HCT116 (cell line): ENCODE measurements around the gene USP54. TPM values are rescaled to one million over a fixed set of nuclear protein-coding genes. Genes with fewer than 3 reads are reported as not detected.

Source experiments
- ATAC-seq: fragments of 200-7000 bp; cut with Tn5 transposase; 2 replicates; pipeline ENCODE4 v1.9.1; 2020; ENCODE audit warnings: mild to moderate bottlenecking, moderate library complexity
- BruUV-seq: library from RNA; stranded (reverse); fragments of 400-500 nt; replicated peaks from 2 replicates; lab custom pipeline; 2021; lab: Mats Ljungman, UMichigan
- CTCF ChIA-PET: fragments of 300-600 bp; sonication (Branson Sonifier 250); formaldehyde crosslinking; loops from one replicate; lab custom pipeline; 2021; ENCODE audit warnings: antibody characterized with exemption; lab: Charles Lee
- POLR2A ChIA-PET: fragments of 300-600, 350-600 bp; sonication (Branson Sonifier 250); formaldehyde crosslinking; loops from one replicate; lab custom pipeline; 2021; ENCODE audit warnings: antibody characterized with exemption; lab: Charles Lee
- RAD21 ChIA-PET, 2 experiments: fragments of 300-600 bp; sonication (Branson Sonifier 250); formaldehyde crosslinking; loops; one replicate each; lab custom pipeline; 2023; ENCODE audit warnings: low total read pairs in 2 of 2; ENCODE audit not compliant: uncharacterized antibody in 2 of 2, unreplicated experiment in 2 of 2, low non-redundant PET in 1 of 2; lab: Charles Lee
- DNase-seq: peaks from one replicate; pipeline ENCODE4 v3.0.0-alpha.2; 2010; ENCODE audit warnings: low read depth, low spot score
- H2AFZ ChIP-seq: fragments of 200-600 bp; shearing (Covaris generic), sonication (generic); 2 replicates; pipeline ENCODE4 v1.6.1; 2017; ENCODE audit warnings: low read depth, mixed run types, mixed read lengths, antibody characterized with exemption, low read length; ENCODE audit not compliant: poor library complexity, severe bottlenecking
- H3K27ac ChIP-seq: 2 replicates; pipeline ENCODE4 v1.5.1; 2012; ENCODE audit warnings: low read depth, low read length
- H3K27me3 ChIP-seq: fragments of 200-600 bp; sonication (generic); 2 replicates; pipeline ENCODE4 v1.6.1; 2016; ENCODE audit warnings: mixed run types, low read length, mixed read lengths; ENCODE audit not compliant: insufficient read depth
- H3K36me3 ChIP-seq, 2 experiments: fragments of 200-500 bp in 1 of 2; fragments of 200-600 bp in 1 of 2; sonication (Bioruptor generic) in 1 of 2; sonication (generic) in 1 of 2; 2 replicates each; pipeline versions ENCODE4 v1.5.1 to v1.6.1; 2014 to 2016; ENCODE audit warnings: low read length in 2 of 2, inconsistent platforms in 1 of 2, mixed read lengths in 1 of 2, mixed run types in 1 of 2; ENCODE audit not compliant: insufficient read depth in 2 of 2, control insufficient read depth in 1 of 2
- H3K4me1 ChIP-seq, 2 experiments: fragments of 200-600 bp in 1 of 2; sonication (generic) in 1 of 2; 2 replicates each; pipeline versions ENCODE4 v1.5.1 to v1.6.1; 2012 to 2017; ENCODE audit warnings: low read length in 2 of 2, inconsistent platforms in 1 of 2, mild to moderate bottlenecking in 1 of 2, mixed read lengths in 1 of 2, mixed run types in 1 of 2, moderate library complexity in 1 of 2; ENCODE audit not compliant: insufficient read depth in 2 of 2, control insufficient read depth in 1 of 2
- H3K4me2 ChIP-seq: fragments of 200-600 bp; sonication (generic); 2 replicates; pipeline ENCODE4 v1.6.1; 2017; ENCODE audit warnings: mixed run types, low read length, mixed read lengths
- H3K4me3 ChIP-seq, 2 experiments: fragments of 200-600 bp in 1 of 2; sonication (generic) in 1 of 2; replicated peaks in 1 of 2; 2 replicates each; pipeline ENCODE4 v1.5.1; 2011 to 2016; ENCODE audit warnings: low read length in 2 of 2, control low read depth in 1 of 2, low read depth in 1 of 2, mild to moderate bottlenecking in 1 of 2, mixed read lengths in 1 of 2, mixed run types in 1 of 2
- H3K79me2 ChIP-seq: fragments of 200-600 bp; sonication (generic); 2 replicates; pipeline ENCODE4 v1.6.1; 2017; ENCODE audit warnings: mild to moderate bottlenecking, mixed run types, low read length, moderate library complexity, mixed read lengths; ENCODE audit not compliant: insufficient read depth
- H3K9ac ChIP-seq: fragments of 200-600 bp; sonication (generic); 2 replicates; pipeline ENCODE4 v1.6.1; 2016; ENCODE audit warnings: low read length, mixed read lengths
- H3K9me2 ChIP-seq: fragments of 200-600 bp; sonication (generic), shearing (Covaris generic); 2 replicates; pipeline ENCODE4 v1.6.1; 2017; ENCODE audit warnings: mixed run types, mild to moderate bottlenecking, moderate library complexity; ENCODE audit not compliant: insufficient read depth
- H3K9me3 ChIP-seq, 2 experiments: fragments of 200-500 bp in 1 of 2; fragments of 200-600 bp in 1 of 2; sonication (Bioruptor generic) in 1 of 2; sonication (generic) in 1 of 2; 2 replicates each; pipeline ENCODE4 v1.6.1; 2014 to 2017; ENCODE audit warnings: low read length in 2 of 2, mixed read lengths in 2 of 2, inconsistent platforms in 1 of 2, low read depth in 1 of 2, mild to moderate bottlenecking in 1 of 2, mixed run types in 1 of 2, moderate library complexity in 1 of 2; ENCODE audit not compliant: control insufficient read depth in 1 of 2, insufficient read depth in 1 of 2
- H4K20me1 ChIP-seq: fragments of 200-600 bp; sonication (generic), shearing (Covaris generic); 2 replicates; pipeline ENCODE4 v1.6.1; 2017; ENCODE audit warnings: mixed run types, mild to moderate bottlenecking, moderate library complexity; ENCODE audit not compliant: insufficient read depth
- ATF3 ChIP-seq: IDR thresholded peaks from 2 replicates; pipeline ENCODE4 v1.6.1; 2012
- CEBPB ChIP-seq: IDR thresholded peaks from 2 replicates; pipeline ENCODE4 v1.6.1; 2012; ENCODE audit warnings: low read depth
- CTCF ChIP-seq, 3 experiments: fragments of 200-600 bp in 1 of 3; sonication (generic) in 1 of 3; IDR thresholded peaks in 2 of 3; conservative IDR thresholded peaks in 1 of 3; 2 replicates each; pipeline ENCODE4 v1.5.1; 2012 to 2017; ENCODE audit warnings: low read depth in 2 of 3, low read length in 2 of 3, antibody characterized with exemption in 1 of 3, borderline replicate concordance in 1 of 3, control low read depth in 1 of 3, mild to moderate bottlenecking in 1 of 3, mixed read lengths in 1 of 3, mixed run types in 1 of 3, moderate library complexity in 1 of 3; ENCODE audit not compliant: insufficient read depth in 1 of 3
- ELF1 ChIP-seq: IDR thresholded peaks from 2 replicates; pipeline ENCODE4 v1.6.1; 2012; ENCODE audit warnings: low read depth, borderline replicate concordance
- EZH2 ChIP-seq: fragments of 200-600 bp; sonication (generic); IDR thresholded peaks from 2 replicates; pipeline ENCODE4 v1.6.1; 2017; ENCODE audit warnings: antibody characterized with exemption, mixed run types
- EZH2phosphoT487 ChIP-seq: fragments of 200-600 bp; IDR thresholded peaks from 2 replicates; pipeline ENCODE4 v1.6.1; 2018; ENCODE audit warnings: antibody characterized with exemption, borderline replicate concordance
- FOSL1 ChIP-seq: IDR thresholded peaks from 2 replicates; pipeline ENCODE4 v1.6.1; 2012; ENCODE audit warnings: low read depth
- JUND ChIP-seq: IDR thresholded peaks from 2 replicates; pipeline ENCODE4 v1.6.1; 2012
- MAX ChIP-seq: IDR thresholded peaks from 2 replicates; pipeline ENCODE4 v1.6.1; 2012
- RAD21 ChIP-seq: IDR thresholded peaks from 2 replicates; pipeline ENCODE4 v1.6.1; 2012; ENCODE audit warnings: low read depth, mild to moderate bottlenecking
- REST ChIP-seq: IDR thresholded peaks from 2 replicates; pipeline ENCODE4 v1.6.1; 2012; ENCODE audit warnings: low read depth
- SIN3A ChIP-seq: IDR thresholded peaks from 2 replicates; pipeline ENCODE4 v1.6.1; 2012; ENCODE audit warnings: low read depth
- SP1 ChIP-seq: IDR thresholded peaks from 2 replicates; pipeline ENCODE4 v1.6.1; 2012; ENCODE audit warnings: low read depth
- SRF ChIP-seq: IDR thresholded peaks from 2 replicates; pipeline ENCODE4 v1.6.1; 2012; ENCODE audit warnings: low read depth
- YY1 ChIP-seq: IDR thresholded peaks from 2 replicates; pipeline ENCODE4 v1.6.1; 2011; ENCODE audit warnings: low read length, low read depth, moderate library complexity, mild to moderate bottlenecking; ENCODE audit not compliant: insufficient replicate concordance; ENCODE audit errors: extremely low read depth
- ZBTB33 ChIP-seq: IDR thresholded peaks from 2 replicates; pipeline ENCODE4 v1.6.1; 2011; ENCODE audit warnings: mild to moderate bottlenecking, low read length, moderate library complexity; ENCODE audit not compliant: insufficient replicate concordance; ENCODE audit errors: extremely low read depth
- ZFX ChIP-seq: fragments of 450-650 bp; IDR thresholded peaks from 2 replicates; pipeline ENCODE4 v1.6.1; 2017
- ZNF274 ChIP-seq: fragments of 200-500 bp; sonication (Bioruptor generic); IDR thresholded peaks from 2 replicates; pipeline ENCODE4 v1.6.1; 2014; ENCODE audit warnings: mild to moderate bottlenecking, low read depth, low read length, inconsistent platforms
- intact Hi-C: fragments of 100-400 bp; cut with micrococcal nuclease; formaldehyde crosslinking; loops from 2 replicates; pipeline ENCODE4 v1.10.0; 2022
- total RNA-seq: library from RNA; stranded (reverse); gene quantifications from one replicate; pipeline ENCODE4 v1.2.1, GENCODE V29; 2021; ENCODE audit not compliant: unreplicated experiment

USP54 gene
- total RNA-seq, 1 experiment from 2014 or later: 28.0 TPM

- Histone ChIP-seq H4K20me1 (no peaks in the 10 kb centered on the region), H3K4me3 (no peak overlapping the region), H3K27me3 (no peaks in the 10 kb centered on the region), H3K36me3 (peaks cover 0 to 4% of the 10 kb centered on the region in 2 experiments; a peak in 2 of 4 replicates), H3K79me2 (no peaks in the 10 kb centered on the region), H3K9me2 (no peaks in the 10 kb centered on the region), H3K9me3 (no peaks in the 10 kb centered on the region), H3K4me1 (no peaks in the 10 kb centered on the region), H3K4me2 (no peak overlapping the region), H2AFZ (no peak overlapping the region), H3K9ac (no peak overlapping the region), H3K27ac (no peak overlapping the region)
- ChIA-PET RAD21 (no interaction called here), POLR2A (no interaction called here), CTCF (no interaction called here)
- ATAC-seq (no peak), DNase-seq (no peak)
- intact Hi-C loops: no loop called here
- TF ChIP-seq ZFX (no peak), SRF (no peak), RAD21 (no peak), ZBTB33 (no peak), ELF1 (no peak), CEBPB (no peak), CTCF (IDR thresholded peaks at IDR 0.05 in 2 of 3, conservative IDR thresholded peaks at IDR 0.05 in 1 of 3; ENCODE audit: borderline replicate concordance in 1 of 3, insufficient read depth in 1 of 3, low read depth in 2 of 3, low read length in 2 of 3) (no peak), YY1 (no peak), EZH2 (no peak), SIN3A (no peak), MAX (no peak), SP1 (no peak), FOSL1 (no peak), EZH2phosphoT487 (no peak), JUND (no peak), ATF3 (no peak), ZNF274 (no peak), REST (no peak)
- BruUV-seq: no TSS peak
Observed at GRCh38 chr10:73456187-73456890, 134.8 kb downstream of the USP54 start.
